Upper lobe of right lung (tissue), 1 donor: Measurements from ENCODE around the gene ALCAM. TPM values are rescaled to one million over a fixed set of nuclear protein-coding genes. Genes with fewer than 3 reads are reported as not detected.
A peak's percentile ranks its signal among the peaks of the same experiment; 100 is the strongest.
"Not testable (repeated sequence)": the region's sequence is repeated elsewhere in the genome, so short reads cannot be mapped to it uniquely, and the experiment has no call there.

Experiments
- ATAC-seq: fragments of 200-7000 bp; cut with Tn5 transposase; one replicate; pipeline ENCODE4 v1.9.1; 2020; ENCODE audit warnings: mild to moderate bottlenecking, moderate library complexity
- DNase-seq: peaks from one replicate; pipeline ENCODE4 v3.0.0-alpha.2; 2020
- H3K27ac ChIP-seq: fragments of 200-600 bp; one replicate; pipeline ENCODE4 v1.8.0; 2022
- H3K27me3 ChIP-seq: fragments of 200-600 bp; one replicate; pipeline ENCODE4 v1.8.0; 2022; ENCODE audit warnings: mild to moderate bottlenecking
- H3K36me3 ChIP-seq: fragments of 200-600 bp; one replicate; pipeline ENCODE4 v1.8.0; 2022
- H3K4me1 ChIP-seq: fragments of 200-600 bp; one replicate; pipeline ENCODE4 v1.8.0; 2022
- H3K4me3 ChIP-seq: fragments of 200-600 bp; one replicate; pipeline ENCODE4 v1.8.0; 2022; ENCODE audit warnings: mild to moderate bottlenecking
- H3K9me3 ChIP-seq: fragments of 200-600 bp; one replicate; pipeline ENCODE4 v1.8.0; 2022
- intact Hi-C: fragments of 100-400 bp; cut with DNase I; formaldehyde crosslinking; loops from one replicate; pipeline ENCODE4 v1.11.0; 2022
- total RNA-seq: library from RNA; stranded (reverse); fragmentation: NEBNext Ultra II Directional; extraction: Animal tissue kit (Norgen Biotek cat#: 25700); gene quantifications from one replicate; pipeline ENCODE4 v1.2.1, GENCODE V29; 2021
- TF ChIP-seq, protein P1 (sequence below): fragments of 200-600 bp; IDR thresholded peaks from one replicate; pipeline ENCODE4 v1.8.0; 2022; ENCODE audit warnings: antibody characterized with exemption
- donor health status: DM: no; HTN: yes; CAD: no; lungs with severe emphysema.

The ALCAM gene
- total RNA-seq, 1 donor from 2014 or later: 202 TPM

DNA sequence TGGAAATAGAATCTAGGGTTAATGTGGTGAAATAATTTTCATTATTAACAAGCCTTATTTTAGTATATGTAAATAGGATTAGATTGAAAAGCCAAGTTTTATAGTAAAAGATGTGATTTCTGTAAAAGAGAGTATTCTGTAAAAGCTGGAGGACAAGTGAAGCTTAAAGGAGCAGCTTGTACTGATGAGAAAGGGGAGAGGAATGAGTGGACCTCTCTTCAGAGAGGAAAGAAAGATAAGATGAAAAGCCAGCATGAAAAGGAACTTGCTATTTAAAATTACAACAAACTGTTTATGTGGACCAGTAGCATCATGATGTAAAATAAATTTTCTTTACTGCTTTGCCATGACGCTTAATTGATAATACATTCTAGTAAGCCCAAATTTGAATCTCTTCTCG, 18.5 kb downstream of the ALCAM start:
- Histone ChIP-seq H3K4me3 (no peak overlapping the region), H3K36me3 (no peaks in the 10 kb centered on the region), H3K4me1 (peaks cover 6% of the 10 kb centered on the region), H3K9me3 (no peaks in the 10 kb centered on the region), H3K27me3 (no peaks in the 10 kb centered on the region), H3K27ac (no peak overlapping the region)
- intact Hi-C loops: no loop called here
- no peak for ATAC-seq
- TF ChIP-seq, protein P1, sequence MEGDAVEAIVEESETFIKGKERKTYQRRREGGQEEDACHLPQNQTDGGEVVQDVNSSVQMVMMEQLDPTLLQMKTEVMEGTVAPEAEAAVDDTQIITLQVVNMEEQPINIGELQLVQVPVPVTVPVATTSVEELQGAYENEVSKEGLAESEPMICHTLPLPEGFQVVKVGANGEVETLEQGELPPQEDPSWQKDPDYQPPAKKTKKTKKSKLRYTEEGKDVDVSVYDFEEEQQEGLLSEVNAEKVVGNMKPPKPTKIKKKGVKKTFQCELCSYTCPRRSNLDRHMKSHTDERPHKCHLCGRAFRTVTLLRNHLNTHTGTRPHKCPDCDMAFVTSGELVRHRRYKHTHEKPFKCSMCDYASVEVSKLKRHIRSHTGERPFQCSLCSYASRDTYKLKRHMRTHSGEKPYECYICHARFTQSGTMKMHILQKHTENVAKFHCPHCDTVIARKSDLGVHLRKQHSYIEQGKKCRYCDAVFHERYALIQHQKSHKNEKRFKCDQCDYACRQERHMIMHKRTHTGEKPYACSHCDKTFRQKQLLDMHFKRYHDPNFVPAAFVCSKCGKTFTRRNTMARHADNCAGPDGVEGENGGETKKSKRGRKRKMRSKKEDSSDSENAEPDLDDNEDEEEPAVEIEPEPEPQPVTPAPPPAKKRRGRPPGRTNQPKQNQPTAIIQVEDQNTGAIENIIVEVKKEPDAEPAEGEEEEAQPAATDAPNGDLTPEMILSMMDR: no peak
- DNase-seq: no peak

- DNase-seq: no peak
- TF ChIP-seq, protein P1: no peak
- Histone ChIP-seq H3K36me3 (no peaks in the 10 kb centered on the region), H3K27me3 (no peaks in the 10 kb centered on the region), H3K9me3 (no peaks in the 10 kb centered on the region), H3K4me3 (no peak overlapping the region), H3K4me1 (peaks cover 6% of the 10 kb centered on the region), H3K27ac (no peak overlapping the region)
- peak; percentile 64 for ATAC-seq
- intact Hi-C loops: no loop called here
These were observed 19.3 kb downstream of the ALCAM start for GRCh38 chr3:105385819-105386508.

- H3K9me3 ChIP-seq: no peaks in the 10 kb centered on the region
- ATAC-seq: peak; percentile 55
- no peak overlapping the region for H3K27ac ChIP-seq
- no peak overlapping the region for H3K4me3 ChIP-seq
- no peaks in the 10 kb centered on the region for H3K27me3 ChIP-seq
- no peak for DNase-seq
- no peaks in the 10 kb centered on the region for H3K36me3 ChIP-seq
- intact Hi-C loops: no loop called here
- TF ChIP-seq, protein P1: no peak
- H3K4me1 ChIP-seq: peaks cover 6% of the 10 kb centered on the region
These were observed 20.5 kb downstream of the ALCAM start for GRCh38 chr3:105387122-105387751.

DNA sequence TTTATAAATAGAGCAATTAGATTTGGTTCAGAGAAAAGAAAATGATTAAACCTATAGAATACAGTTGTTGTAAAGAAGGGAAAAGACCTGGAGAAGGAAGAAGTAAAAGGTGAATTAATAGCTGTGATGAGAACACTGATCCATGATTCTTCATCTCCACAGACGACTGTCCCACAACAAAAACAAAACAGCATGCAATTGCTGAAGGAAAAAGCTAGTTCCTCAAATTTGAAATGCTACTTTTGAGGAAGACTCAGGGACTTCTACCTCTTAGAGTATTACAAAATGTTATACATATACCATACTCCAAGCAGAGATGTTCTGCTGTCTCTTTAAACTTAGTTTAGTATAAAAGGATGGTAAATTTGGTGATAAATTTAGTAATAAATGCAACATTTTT, 21.5 kb downstream of the ALCAM start:
- ATAC-seq: no peak
- TF ChIP-seq, protein P1: no peak
- intact Hi-C loops: no loop called here

GRCh38 chr3:105389759-105390158, 23.1 kb downstream of the ALCAM start:
- H3K27me3 ChIP-seq, DNase-seq, ATAC-seq, H3K9me3 ChIP-seq, H3K4me3 ChIP-seq, intact Hi-C loops, H3K4me1 ChIP-seq, H3K27ac ChIP-seq, H3K36me3 ChIP-seq: not testable (repeated sequence)

More for the DNA sequence above, 21.5 kb downstream of the ALCAM start:
- Histone ChIP-seq H3K4me1 (peaks cover 6% of the 10 kb centered on the region), H3K9me3 (no peaks in the 10 kb centered on the region), H3K4me3 (no peak overlapping the region), H3K27ac (no peak overlapping the region), H3K36me3 (no peaks in the 10 kb centered on the region), H3K27me3 (no peaks in the 10 kb centered on the region)
- DNase-seq: no peak

DNA sequence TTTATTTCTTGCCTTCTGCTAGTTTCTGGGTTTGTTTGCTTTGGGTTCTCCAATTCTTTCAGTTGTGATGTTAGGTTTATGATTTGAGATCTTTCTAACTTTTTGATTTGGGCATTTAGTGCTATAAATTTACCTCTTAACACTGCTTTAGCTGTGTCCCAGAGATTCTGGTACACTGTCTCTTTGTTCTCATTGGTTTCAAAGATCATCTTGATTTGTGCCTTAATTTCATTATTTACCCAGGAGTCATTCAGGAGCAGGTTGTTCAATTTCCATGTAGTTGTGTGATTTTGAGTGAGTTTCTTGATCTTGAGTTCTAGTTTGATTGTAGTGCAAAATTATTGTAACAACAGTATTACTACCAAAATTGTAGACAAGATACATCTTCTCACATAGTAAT, 25.9 kb downstream of the ALCAM start:
- ATAC-seq, H3K4me1 ChIP-seq, H3K9me3 ChIP-seq, H3K4me3 ChIP-seq, H3K27me3 ChIP-seq, DNase-seq, intact Hi-C loops, H3K27ac ChIP-seq, H3K36me3 ChIP-seq: not testable (repeated sequence)
